Fibroblast of skin of back (primary cell): ENCODE measurements around the gene AVPI1. TPM values are rescaled to one million over a fixed set of nuclear protein-coding genes. Genes with fewer than 3 reads are reported as not detected.
A peak's percentile ranks its signal among the peaks of the same experiment; 100 is the strongest.

Source experiments
- DNase-seq: peaks from one replicate; pipeline ENCODE4 v3.0.0-alpha.2; 2013
- polyA plus RNA-seq, 2 experiments: library from polyadenylated mRNA; unstranded; fragments of 120-200 nt; gene quantifications; one replicate each; pipeline ENCODE4 v1.2.1, GENCODE V29; 2013; ENCODE audit not compliant: insufficient read length in 2 of 2

The AVPI1 gene
- 8.8 TPM for polyA plus RNA-seq (2013, experiment 1 of 2; ENCODE audit: insufficient read length)
- polyA plus RNA-seq (2013, experiment 2 of 2; ENCODE audit: insufficient read length) = 11.0 TPM

- DNase-seq = peak; percentile 96
Measured at GRCh38 chr10:97686962-97687784, at the start of gene AVPI1. AVPI1 (minus strand) TSS chr10:97687241; CDS start chr10:97679905, 7,336 bp downstream.

GRCh38 chr10:97736403-97736901 is 49.4 kb upstream of the AVPI1 start:
- DNase-seq = no peak

GRCh38 chr10:97734021-97734420 is 47.0 kb upstream of the AVPI1 start:
- DNase-seq = no peak

GRCh38 chr10:97733256-97733655 is 46.2 kb upstream of the AVPI1 start:
- DNase-seq = no peak

- no peak for DNase-seq
Measured at GRCh38 chr10:97732052-97732359, 45.0 kb upstream of the AVPI1 start.

GRCh38 chr10:97731346-97732051 is 44.5 kb upstream of the AVPI1 start:
- DNase-seq = peak; percentile 72

GRCh38 chr10:97729014-97729413 is 42.0 kb upstream of the AVPI1 start:
- DNase-seq = no peak

GRCh38 chr10:97726636-97727178 is 39.7 kb upstream of the AVPI1 start:
- DNase-seq = peak; percentile 69

- DNase-seq = peak; percentile 48
Measured at GRCh38 chr10:97724341-97724941, 37.4 kb upstream of the AVPI1 start.

- no peak for DNase-seq
Measured at GRCh38 chr10:97723001-97723400, 36.0 kb upstream of the AVPI1 start.

GRCh38 chr10:97721871-97722780 is 35.1 kb upstream of the AVPI1 start:
- no peak for DNase-seq

GRCh38 chr10:97719602-97720001 is 32.6 kb upstream of the AVPI1 start:
- DNase-seq = no peak

GRCh38 chr10:97718659-97719142 is 31.7 kb upstream of the AVPI1 start:
- no peak for DNase-seq

GRCh38 chr10:97718178-97718577 is 31.1 kb upstream of the AVPI1 start:
- DNase-seq = no peak

- DNase-seq = no peak
Measured at GRCh38 chr10:97717627-97718026, 30.6 kb upstream of the AVPI1 start.

- DNase-seq = no peak
Measured at GRCh38 chr10:97715259-97715874, 28.3 kb upstream of the AVPI1 start.

GRCh38 chr10:97714401-97715258 is 27.6 kb upstream of the AVPI1 start:
- peak; percentile 85 for DNase-seq

GRCh38 chr10:97713826-97714400 is 26.9 kb upstream of the AVPI1 start:
- DNase-seq = peak; percentile 72

- peak; percentile 94 for DNase-seq
Measured at GRCh38 chr10:97713339-97713825, 26.3 kb upstream of the AVPI1 start, which contains the start of gene MARVELD1. MARVELD1 (plus strand) TSS chr10:97713730; CDS start chr10:97713877, 147 bp downstream.
